ENCODE data around the gene GRIN3B. TPM values are rescaled to one million over a fixed set of nuclear protein-coding genes. Genes with fewer than 3 reads are reported as not detected.

The GRIN3B gene
- polyA plus RNA-seq, 1 experiment, result 0.38 TPM

GRCh38 chr19:1008268-1009040 is 8.2 kb downstream of the GRIN3B start:
- Histone ChIP-seq H3K9me3 (ENCODE audit: control insufficient read depth, insufficient read depth, low read length) (peaks cover 15% of the 10 kb centered on the region; the same call in 1 of the 2 replicates), H3K27ac (ENCODE audit: low read depth, low read length) (peak overlapping the region; percentile 68), H3K27me3 (ENCODE audit: control insufficient read depth, insufficient read depth, low read length) (no peaks in the 10 kb centered on the region), H3K4me3 (ENCODE audit: low read depth, low read length) (peak overlapping the region; percentile 29; the same call in 1 of the 2 replicates)
- no peak for TF ChIP-seq CTCF (IDR thresholded peaks at IDR 0.05; ENCODE audit: low read depth, low read length)
- DNase-seq (ENCODE audit: low read depth, low spot score), result no peak
- ChIA-PET CTCF (interaction anchor here (0.6 kb wide), 1 partner anchor 259 kb away, joined by 6 read pairs; no protein-coding TSS in a partner anchor), POLR2A (interaction anchor here (1.4 kb wide), 2 partner anchors 11 to 20 kb away, joined by 3 to 9 read pairs; no protein-coding TSS in a partner anchor)

- Histone ChIP-seq H3K27ac (ENCODE audit: low read depth, low read length) (peak overlapping the region; percentile 70), H3K4me3 (ENCODE audit: low read depth, low read length) (peak overlapping the region; percentile 29; the same call in 1 of the 2 replicates), H3K27me3 (ENCODE audit: control insufficient read depth, insufficient read depth, low read length) (no peaks in the 10 kb centered on the region), H3K9me3 (ENCODE audit: control insufficient read depth, insufficient read depth, low read length) (peaks cover 15% of the 10 kb centered on the region; the same call in 1 of the 2 replicates)
- peak; percentile 79 for DNase-seq (ENCODE audit: low read depth, low spot score)
- ChIA-PET CTCF (no interaction called here), POLR2A (interaction anchor here (0.7 to 1.4 kb wide), 5 partner anchors 10 to 260 kb away, joined by 3 to 9 read pairs (median 3); partner anchors contain the start of gene CIRBP)
- TF ChIP-seq CTCF (IDR thresholded peaks at IDR 0.05; ENCODE audit: low read depth, low read length), result no peak
Measured at GRCh38 chr19:1009041-1009980, 9.1 kb downstream of the GRIN3B start.

- Histone ChIP-seq H3K9me3 (ENCODE audit: control insufficient read depth, insufficient read depth, low read length) (peaks cover 8% of the 10 kb centered on the region; the same call in 1 of the 2 replicates), H3K4me3 (ENCODE audit: low read depth, low read length) (no peak overlapping the region; the same call in 1 of the 2 replicates), H3K27me3 (ENCODE audit: control insufficient read depth, insufficient read depth, low read length) (no peaks in the 10 kb centered on the region), H3K27ac (ENCODE audit: low read depth, low read length) (peak overlapping the region; percentile 70)
- POLR2A ChIA-PET, result interaction anchor here (0.7 to 1.4 kb wide), 4 partner anchors 9 to 259 kb away, joined by 3 to 9 read pairs (median 3); partner anchors contain the start of gene CIRBP
- DNase-seq (ENCODE audit: low read depth, low spot score), result no peak
- no peak for TF ChIP-seq CTCF (IDR thresholded peaks at IDR 0.05; ENCODE audit: low read depth, low read length)
- CTCF ChIA-PET, result no interaction called here
Measured at GRCh38 chr19:1009981-1010538, 9.8 kb downstream of the GRIN3B start.

GRCh38 chr19:1010586-1011510 is 10.6 kb downstream of the GRIN3B start:
- DNase-seq (ENCODE audit: low read depth, low spot score), result no peak
- TF ChIP-seq CTCF (IDR thresholded peaks at IDR 0.05; ENCODE audit: low read depth, low read length), result no peak
- no peaks in the 10 kb centered on the region for H3K27me3 ChIP-seq (ENCODE audit: control insufficient read depth, insufficient read depth, low read length)
- ChIA-PET CTCF (interaction anchor here (0.6 kb wide), 1 partner anchor 217 kb away, joined by 3 read pairs; no protein-coding TSS in a partner anchor), POLR2A (interaction anchor here (1.0 kb wide), 1 partner anchor 258 kb away, joined by 3 read pairs; the partner anchor contains the start of gene CIRBP)
- H3K27ac ChIP-seq (ENCODE audit: low read depth, low read length), result no peak overlapping the region
- H3K9me3 ChIP-seq (ENCODE audit: control insufficient read depth, insufficient read depth, low read length), result peaks cover 4% of the 10 kb centered on the region; the same call in 1 of the 2 replicates
- H3K4me3 ChIP-seq (ENCODE audit: low read depth, low read length), result no peak overlapping the region

Data from AG04450 (cell line).